CD14-positive monocyte (primary cell): ENCODE data around the gene SCGB3A1. TPM values are rescaled to one million over a fixed set of nuclear protein-coding genes. Genes with fewer than 3 reads are reported as not detected.

ENCODE experiments used
- DNase-seq, 3 donors: peaks; one replicate each; pipeline ENCODE4 v3.0.0-alpha.2; 2011 to 2022
- H2AFZ ChIP-seq: 2 replicates; pipeline ENCODE4 v1.6.0; 2012; ENCODE audit warnings: mild to moderate bottlenecking, low read depth, low read length, inconsistent platforms; ENCODE audit not compliant: insufficient read depth, poor library complexity, severe bottlenecking
- H3K27ac ChIP-seq, 2 donors: 1 replicate in 1 of 2; 2 replicates in 1 of 2; pipeline ENCODE4 v1.5.1; 2012 to 2013; ENCODE audit warnings: low read length in 2 of 2, control low read depth in 1 of 2, inconsistent platforms in 1 of 2, low read depth in 1 of 2, mild to moderate bottlenecking in 1 of 2
- H3K27me3 ChIP-seq, 2 donors: one replicate each; pipeline versions ENCODE4 v1.6.0 to v1.6.1; 2011 to 2013; ENCODE audit warnings: low read length in 2 of 2; ENCODE audit not compliant: control insufficient read depth in 2 of 2, insufficient read depth in 2 of 2
- H3K36me3 ChIP-seq, 2 donors: replicated peaks in 1 of 2; 1 replicate in 1 of 2; 2 replicates in 1 of 2; pipeline versions ENCODE4 v1.5.1 to v1.6.1; 2012 to 2013; ENCODE audit warnings: low read length in 2 of 2, control low read depth in 1 of 2, inconsistent platforms in 1 of 2, mild to moderate bottlenecking in 1 of 2; ENCODE audit not compliant: insufficient read depth in 2 of 2, control insufficient read depth in 1 of 2
- H3K4me1 ChIP-seq, 2 donors: 1 replicate in 1 of 2; 2 replicates in 1 of 2; pipeline versions ENCODE4 v1.5.1 to v1.6.1; 2012 to 2013; ENCODE audit warnings: low read length in 2 of 2, control low read depth in 1 of 2, inconsistent platforms in 1 of 2, mild to moderate bottlenecking in 1 of 2, moderate library complexity in 1 of 2; ENCODE audit not compliant: insufficient read depth in 2 of 2, control insufficient read depth in 1 of 2
- H3K4me2 ChIP-seq: replicated peaks from 2 replicates; pipeline ENCODE3; 2012; ENCODE audit warnings: low read length, moderate library complexity, mild to moderate bottlenecking; ENCODE audit not compliant: poor library complexity, severe bottlenecking; ENCODE audit errors: extremely low read depth
- H3K4me3 ChIP-seq, 3 experiments: fragments of 200-600 bp in 1 of 3; sonication (generic) in 1 of 3; replicated peaks in 1 of 3; 1 replicate in 2 of 3; 2 replicates in 1 of 3; pipeline ENCODE4 v1.5.1; 2011 to 2013; ENCODE audit warnings: low read length in 3 of 3, mild to moderate bottlenecking in 3 of 3, control low read depth in 2 of 3, low read depth in 2 of 3, inconsistent platforms in 1 of 3, moderate library complexity in 1 of 3
- H3K79me2 ChIP-seq: 2 replicates; pipeline ENCODE4 v1.6.0; 2012; ENCODE audit warnings: mild to moderate bottlenecking, control low read depth, inconsistent platforms, low read length, moderate library complexity; ENCODE audit not compliant: insufficient read depth
- H3K9ac ChIP-seq: 2 replicates; pipeline ENCODE4 v1.6.0; 2017; ENCODE audit warnings: low read length, mild to moderate bottlenecking; ENCODE audit not compliant: insufficient read depth, poor library complexity, severe bottlenecking
- H3K9me3 ChIP-seq, 2 donors: replicated peaks in 1 of 2; 1 replicate in 1 of 2; 2 replicates in 1 of 2; pipeline versions ENCODE4 v1.5.1 to v1.6.1; 2012 to 2013; ENCODE audit warnings: low read length in 2 of 2, control low read depth in 1 of 2; ENCODE audit not compliant: control insufficient read depth in 1 of 2, insufficient read depth in 1 of 2
- H4K20me1 ChIP-seq: 2 replicates; pipeline ENCODE4 v1.6.0; 2012; ENCODE audit warnings: mild to moderate bottlenecking, low read length, control low read depth, moderate library complexity; ENCODE audit not compliant: insufficient read depth
- H3K27ac Mint-ChIP-seq, 7 donors: one replicate each; pipeline ENCODE4 v1.8.0; 2020; ENCODE audit warnings: mild to moderate bottlenecking in 7 of 7, mixed read lengths in 7 of 7, moderate library complexity in 6 of 7, inconsistent platforms in 2 of 7
- H3K27me3 Mint-ChIP-seq, 3 donors: one replicate each; pipeline ENCODE4 v1.8.0; 2021 to 2022; ENCODE audit warnings: low read depth in 3 of 3, mild to moderate bottlenecking in 3 of 3, mixed read lengths in 3 of 3, moderate library complexity in 3 of 3, inconsistent platforms in 1 of 3
- H3K36me3 Mint-ChIP-seq, 2 donors: one replicate each; pipeline ENCODE4 v1.8.0; 2020; ENCODE audit warnings: mixed read lengths in 2 of 2, inconsistent platforms in 1 of 2, mild to moderate bottlenecking in 1 of 2
- H3K4me1 Mint-ChIP-seq: one replicate; pipeline ENCODE4 v1.8.0; 2020; ENCODE audit warnings: mild to moderate bottlenecking, mixed read lengths
- H3K4me3 Mint-ChIP-seq, 2 donors: one replicate each; pipeline ENCODE4 v1.8.0; 2020; ENCODE audit warnings: mild to moderate bottlenecking in 2 of 2, mixed read lengths in 2 of 2, moderate library complexity in 1 of 2
- H3K9me3 Mint-ChIP-seq, 7 donors: one replicate each; pipeline ENCODE4 v1.8.0; 2020 to 2022; ENCODE audit warnings: mixed read lengths in 7 of 7, mild to moderate bottlenecking in 6 of 7, moderate library complexity in 6 of 7, inconsistent platforms in 2 of 7
- WGBS: methylation state at CpG from one replicate; pipeline ENCODE4 v1.1.5; 2013; ENCODE audit warnings: missing lambda C conversion rate; ENCODE audit not compliant: insufficient coverage; 5-methylcytosine and 5-hydroxymethylcytosine counted together
- intact Hi-C, 2 donors: fragments of 100-400 bp; cut with micrococcal nuclease; formaldehyde crosslinking; loops; one replicate each; pipeline versions ENCODE4 v1.15.0 to v1.15.1; 2023
- polyA plus RNA-seq, 3 donors: library from polyadenylated mRNA; depleted of rRNA in 1 of 3; unstranded in 2 of 3; stranded (reverse) in 1 of 3; fragments of 300-500 nt in 2 of 3; fragments of >200 nt in 1 of 3; fragmentation: Illumina TruSeq in 2 of 3; gene quantifications; 1 replicate in 2 of 3; 2 replicates in 1 of 3; pipeline ENCODE4 v1.2.3, GENCODE V29; 2012 to 2021
- TF ChIP-seq, protein P1 (sequence below): fragments of 200-600 bp; IDR thresholded peaks from one replicate; pipeline ENCODE4 v1.8.0; 2022; ENCODE audit warnings: antibody characterized with exemption, mild to moderate bottlenecking

Gene SCGB3A1
- polyA plus RNA-seq, 3 donors, result 0.49 to 0.83 (median 0.59) TPM

- H3K36me3 Mint-ChIP-seq, result no peaks in the 10 kb centered on the region
- intact Hi-C loops, result no loop called here
- Histone ChIP-seq H3K27me3 (no peaks in the 10 kb centered on the region), H3K9me3 (no peaks in the 10 kb centered on the region), H3K9ac (no peak overlapping the region), H3K4me2 (no peak overlapping the region), H2AFZ (no peak overlapping the region), H3K79me2 (no peaks in the 10 kb centered on the region), H3K4me1 (no peaks in the 10 kb centered on the region), H3K36me3 (no peaks in the 10 kb centered on the region), H3K27ac (no peak overlapping the region), H4K20me1 (no peaks in the 10 kb centered on the region), H3K4me3 (no peak overlapping the region)
- H3K9me3 Mint-ChIP-seq, result no peaks in the 10 kb centered on the region
- DNase-seq, result no peak
- H3K27me3 Mint-ChIP-seq, result peaks cover 0 to 5% (median 3%) of the 10 kb centered on the region in 3 donors
- 91% methylated on average over 8 of the region's 15 CpGs for WGBS
- no peak overlapping the region for H3K4me3 Mint-ChIP-seq
- TF ChIP-seq, protein P1, sequence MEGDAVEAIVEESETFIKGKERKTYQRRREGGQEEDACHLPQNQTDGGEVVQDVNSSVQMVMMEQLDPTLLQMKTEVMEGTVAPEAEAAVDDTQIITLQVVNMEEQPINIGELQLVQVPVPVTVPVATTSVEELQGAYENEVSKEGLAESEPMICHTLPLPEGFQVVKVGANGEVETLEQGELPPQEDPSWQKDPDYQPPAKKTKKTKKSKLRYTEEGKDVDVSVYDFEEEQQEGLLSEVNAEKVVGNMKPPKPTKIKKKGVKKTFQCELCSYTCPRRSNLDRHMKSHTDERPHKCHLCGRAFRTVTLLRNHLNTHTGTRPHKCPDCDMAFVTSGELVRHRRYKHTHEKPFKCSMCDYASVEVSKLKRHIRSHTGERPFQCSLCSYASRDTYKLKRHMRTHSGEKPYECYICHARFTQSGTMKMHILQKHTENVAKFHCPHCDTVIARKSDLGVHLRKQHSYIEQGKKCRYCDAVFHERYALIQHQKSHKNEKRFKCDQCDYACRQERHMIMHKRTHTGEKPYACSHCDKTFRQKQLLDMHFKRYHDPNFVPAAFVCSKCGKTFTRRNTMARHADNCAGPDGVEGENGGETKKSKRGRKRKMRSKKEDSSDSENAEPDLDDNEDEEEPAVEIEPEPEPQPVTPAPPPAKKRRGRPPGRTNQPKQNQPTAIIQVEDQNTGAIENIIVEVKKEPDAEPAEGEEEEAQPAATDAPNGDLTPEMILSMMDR, result no peak
- H3K27ac Mint-ChIP-seq, result no peak overlapping the region
- no peaks in the 10 kb centered on the region for H3K4me1 Mint-ChIP-seq
Measured at GRCh38 chr5:180609386-180609785, 18.1 kb upstream of the SCGB3A1 start.

GRCh38 chr5:180608572-180609310 is 17.4 kb upstream of the SCGB3A1 start:
- Mint-ChIP-seq H3K4me3 (no peak overlapping the region), H3K36me3 (no peaks in the 10 kb centered on the region), H3K27me3 (peaks cover 0 to 5% (median 3%) of the 10 kb centered on the region in 3 donors), H3K27ac (no peak overlapping the region), H3K9me3 (no peaks in the 10 kb centered on the region), H3K4me1 (no peaks in the 10 kb centered on the region)
- H3K79me2 ChIP-seq, result no peaks in the 10 kb centered on the region
- no peak for DNase-seq
- no peak overlapping the region for H3K9ac ChIP-seq
- no peak overlapping the region for H3K4me2 ChIP-seq
- intact Hi-C loops, result no loop called here
- no peak overlapping the region for H3K4me3 ChIP-seq
- no peaks in the 10 kb centered on the region for H4K20me1 ChIP-seq
- H3K9me3 ChIP-seq, result no peaks in the 10 kb centered on the region
- H3K4me1 ChIP-seq, result no peaks in the 10 kb centered on the region
- TF ChIP-seq, protein P1, result no peak
- 92% methylated on average over 24 of the region's 26 CpGs for WGBS
- H3K27ac ChIP-seq, result no peak overlapping the region
- no peaks in the 10 kb centered on the region for H3K36me3 ChIP-seq
- no peak overlapping the region for H2AFZ ChIP-seq
- H3K27me3 ChIP-seq, result no peaks in the 10 kb centered on the region
